Tibial artery (tissue), 4 donors: ENCODE measurements around the gene SPIRE2.

Experiments used
- DNase-seq, 2 donors: peaks; one replicate each; pipeline ENCODE4 v3.0.0-alpha.2; 2019
- H3K27ac ChIP-seq, 2 donors: fragments of 200-600 bp; sonication (generic) in 1 of 2; 1 replicate in 1 of 2; 2 replicates in 1 of 2; pipeline ENCODE4 v1.5.1; 2018 to 2019; ENCODE audit warnings: mild to moderate bottlenecking in 1 of 2
- H3K27me3 ChIP-seq, 2 donors: fragments of 200-600 bp; sonication (generic) in 1 of 2; one replicate each; pipeline versions ENCODE4 v1.5.1 to v1.6.0; 2016 to 2019
- H3K36me3 ChIP-seq, 3 donors: fragments of 200-600 bp; sonication (generic) in 2 of 3; one replicate each; pipeline ENCODE4 v1.5.1; 2016 to 2019; ENCODE audit warnings: mild to moderate bottlenecking in 2 of 3
- H3K4me1 ChIP-seq, 4 donors: fragments of 200-600 bp; sonication (generic) in 2 of 4; 1 replicate in 3 of 4; 2 replicates in 1 of 4; pipeline ENCODE4 v1.5.1; 2016 to 2019
- H3K4me3 ChIP-seq, 2 donors: fragments of 200-600 bp; sonication (generic) in 1 of 2; 1 replicate in 1 of 2; 2 replicates in 1 of 2; pipeline ENCODE4 v1.5.1; 2018 to 2019; ENCODE audit warnings: mild to moderate bottlenecking in 2 of 2
- H3K9me3 ChIP-seq, 3 donors: fragments of 200-600 bp; sonication (generic) in 1 of 3; one replicate each; pipeline ENCODE4 v1.5.1; 2016 to 2019
- intact Hi-C: fragments of 100-400 bp; cut with DNase I; formaldehyde crosslinking; loops from one replicate; pipeline ENCODE4 v1.15.0; 2023; ENCODE audit warnings: low total_unique reads
- TF ChIP-seq, protein P1 (sequence below), 2 experiments: fragments of 200-600 bp in 1 of 2; fragments of 450-650 bp in 1 of 2; IDR thresholded peaks; one replicate each; pipeline ENCODE4 v1.5.1; 2017 to 2019; ENCODE audit warnings: antibody characterized with exemption in 2 of 2, mild to moderate bottlenecking in 1 of 2, moderate library complexity in 1 of 2

The SPIRE2 gene

DNA sequence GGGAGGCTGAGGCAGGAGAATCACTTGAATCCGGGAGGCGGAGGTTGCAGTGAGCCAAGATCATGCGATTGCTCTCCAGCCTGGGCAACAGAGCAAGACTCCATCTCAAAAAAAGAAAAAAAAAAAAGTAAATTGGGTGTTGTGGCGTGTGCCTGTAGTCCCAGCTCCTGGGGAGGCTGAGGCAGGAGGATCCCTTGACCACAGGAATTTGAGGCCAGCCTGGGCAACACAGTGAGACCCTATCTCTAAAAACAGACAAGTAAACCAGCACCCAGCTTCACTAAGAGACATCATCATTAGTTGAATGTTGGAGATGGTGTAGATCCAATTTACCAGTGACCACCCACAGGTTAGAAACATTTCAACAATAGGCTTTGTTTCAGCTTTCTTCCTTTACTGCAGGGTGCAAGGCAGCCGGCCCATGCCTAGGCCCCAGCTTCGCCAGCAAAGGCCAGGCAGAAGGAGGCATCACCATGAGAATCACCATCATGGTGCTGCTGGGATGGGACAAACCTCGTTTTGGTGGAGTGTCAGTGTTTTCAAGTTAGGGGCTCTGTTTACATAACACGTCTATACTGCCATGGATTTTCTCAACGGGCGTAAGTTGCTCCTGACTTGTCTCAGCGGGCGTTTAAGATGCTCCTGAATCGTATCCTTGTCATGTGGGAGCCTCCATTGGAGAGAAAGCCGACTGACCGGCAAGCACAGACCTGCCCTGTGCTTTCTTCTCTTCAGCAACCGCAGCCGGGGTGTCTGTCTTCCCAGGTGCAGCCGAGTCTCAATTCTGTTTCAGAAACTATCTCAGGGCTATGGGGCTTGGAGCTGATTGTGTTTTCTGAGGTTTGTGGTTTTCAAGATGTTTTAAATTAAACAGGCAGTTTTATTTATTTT is 52.4 kb downstream of the SPIRE2 start:
- no peaks in the 10 kb centered on the region for H3K27me3 ChIP-seq
- H3K4me1 ChIP-seq = peaks cover 0 to 4% (median 2%) of the 10 kb centered on the region in 4 donors
- no peaks in the 10 kb centered on the region for H3K9me3 ChIP-seq
- TF ChIP-seq, protein P1, sequence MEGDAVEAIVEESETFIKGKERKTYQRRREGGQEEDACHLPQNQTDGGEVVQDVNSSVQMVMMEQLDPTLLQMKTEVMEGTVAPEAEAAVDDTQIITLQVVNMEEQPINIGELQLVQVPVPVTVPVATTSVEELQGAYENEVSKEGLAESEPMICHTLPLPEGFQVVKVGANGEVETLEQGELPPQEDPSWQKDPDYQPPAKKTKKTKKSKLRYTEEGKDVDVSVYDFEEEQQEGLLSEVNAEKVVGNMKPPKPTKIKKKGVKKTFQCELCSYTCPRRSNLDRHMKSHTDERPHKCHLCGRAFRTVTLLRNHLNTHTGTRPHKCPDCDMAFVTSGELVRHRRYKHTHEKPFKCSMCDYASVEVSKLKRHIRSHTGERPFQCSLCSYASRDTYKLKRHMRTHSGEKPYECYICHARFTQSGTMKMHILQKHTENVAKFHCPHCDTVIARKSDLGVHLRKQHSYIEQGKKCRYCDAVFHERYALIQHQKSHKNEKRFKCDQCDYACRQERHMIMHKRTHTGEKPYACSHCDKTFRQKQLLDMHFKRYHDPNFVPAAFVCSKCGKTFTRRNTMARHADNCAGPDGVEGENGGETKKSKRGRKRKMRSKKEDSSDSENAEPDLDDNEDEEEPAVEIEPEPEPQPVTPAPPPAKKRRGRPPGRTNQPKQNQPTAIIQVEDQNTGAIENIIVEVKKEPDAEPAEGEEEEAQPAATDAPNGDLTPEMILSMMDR (IDR thresholded peaks at IDR 0.05) = no peak
- peaks cover 30 to 75% (median 64%) of the 10 kb centered on the region in 3 donors for H3K36me3 ChIP-seq
- no peak overlapping the region for H3K27ac ChIP-seq
- H3K4me3 ChIP-seq = no peak overlapping the region
- no peak for DNase-seq
- intact Hi-C loops = no loop called here

DNA sequence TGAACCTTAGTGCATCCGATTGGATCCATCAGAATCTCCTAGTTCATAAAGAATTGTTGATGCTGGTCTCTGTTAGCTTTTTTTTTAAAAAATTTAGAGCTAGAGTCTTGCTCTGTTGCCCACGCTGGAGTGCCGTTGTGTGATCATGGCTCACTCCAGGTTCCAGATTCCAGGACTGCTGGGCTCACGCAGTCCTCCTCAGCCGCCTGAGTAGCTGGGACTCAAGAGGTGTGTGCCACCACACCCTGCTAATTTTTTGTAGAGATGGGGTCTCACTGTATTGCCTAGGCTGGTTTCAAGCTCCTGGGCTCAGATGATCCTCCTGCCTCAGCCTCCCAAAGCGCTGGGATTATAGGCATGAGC is 53.1 kb downstream of the SPIRE2 start:
- intact Hi-C loops = no loop called here
- no peaks in the 10 kb centered on the region for H3K4me1 ChIP-seq
- H3K36me3 ChIP-seq = peaks cover 36 to 81% (median 70%) of the 10 kb centered on the region in 3 donors
- no peaks in the 10 kb centered on the region for H3K27me3 ChIP-seq
- H3K4me3 ChIP-seq = no peak overlapping the region
- TF ChIP-seq, protein P1 (IDR thresholded peaks at IDR 0.05) = no peak
- no peaks in the 10 kb centered on the region for H3K9me3 ChIP-seq
- no peak for DNase-seq
- H3K27ac ChIP-seq = no peak overlapping the region

DNA sequence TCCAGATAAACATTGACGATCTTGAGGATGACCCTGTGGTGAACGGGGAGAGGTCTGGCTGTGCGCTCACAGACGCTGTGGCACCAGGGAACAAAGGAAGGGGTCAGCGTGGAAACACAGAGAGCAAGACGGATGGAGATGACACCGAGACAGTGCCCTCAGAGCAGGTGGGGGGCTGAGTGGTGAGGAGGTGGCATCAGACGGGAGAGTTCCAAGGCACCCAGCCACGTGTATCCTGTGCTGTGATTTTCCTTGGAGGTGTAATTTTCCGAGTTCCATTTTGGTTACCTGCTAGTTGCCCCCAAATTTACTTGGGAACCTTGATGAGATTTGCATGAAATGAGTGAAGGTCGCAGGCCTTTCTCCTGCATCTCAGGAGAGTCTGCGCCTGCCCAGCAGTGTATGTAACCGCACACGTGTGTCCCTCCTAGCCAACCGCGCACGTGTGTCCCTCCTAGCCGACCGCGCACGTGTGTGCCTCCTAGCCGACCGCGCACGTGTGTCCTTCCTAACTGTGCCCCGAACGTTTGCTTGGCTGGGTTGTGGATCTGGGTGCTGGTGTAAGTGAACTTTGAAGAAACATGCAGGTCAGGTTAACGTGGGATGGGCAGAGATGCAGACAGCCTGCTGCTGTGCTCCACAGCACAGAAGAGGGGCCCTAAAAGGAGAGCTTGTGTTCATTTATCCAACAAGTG is 55.2 kb downstream of the SPIRE2 start:
- intact Hi-C loops = no loop called here
- no peak for DNase-seq
- TF ChIP-seq, protein P1 (IDR thresholded peaks at IDR 0.05) = no peak
- Histone ChIP-seq H3K9me3 (no peaks in the 10 kb centered on the region), H3K36me3 (peaks cover 57 to 96% (median 89%) of the 10 kb centered on the region in 3 donors), H3K27me3 (no peaks in the 10 kb centered on the region), H3K4me3 (no peak overlapping the region), H3K27ac (no peak overlapping the region), H3K4me1 (no peaks in the 10 kb centered on the region)

DNA sequence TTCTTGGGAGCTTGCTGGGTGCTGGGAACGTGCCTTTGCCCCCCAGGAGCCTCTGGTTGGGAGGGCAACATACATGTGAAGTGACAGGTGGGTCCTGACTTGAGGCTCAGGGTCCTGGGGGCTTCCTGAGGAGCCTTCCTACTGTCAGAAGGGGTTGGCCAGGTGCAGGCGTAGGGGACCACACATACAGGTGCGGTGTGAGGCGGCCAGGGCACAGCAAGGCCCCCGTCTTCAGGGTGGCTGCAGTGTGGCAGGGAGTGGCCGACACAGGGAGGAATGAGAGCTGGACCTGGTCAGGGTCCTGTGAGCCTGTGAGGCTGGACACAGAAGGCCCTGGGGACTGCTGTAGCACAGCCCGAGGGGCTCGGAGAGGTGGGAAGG is 55.8 kb downstream of the SPIRE2 start:
- Histone ChIP-seq H3K36me3 (peaks cover 56 to 96% (median 87%) of the 10 kb centered on the region in 3 donors), H3K9me3 (no peaks in the 10 kb centered on the region), H3K27me3 (no peaks in the 10 kb centered on the region), H3K4me3 (no peak overlapping the region), H3K27ac (no peak overlapping the region), H3K4me1 (no peaks in the 10 kb centered on the region)
- TF ChIP-seq, protein P1 (IDR thresholded peaks at IDR 0.05) = no peak
- intact Hi-C loops = no loop called here
- DNase-seq = no peak

DNA sequence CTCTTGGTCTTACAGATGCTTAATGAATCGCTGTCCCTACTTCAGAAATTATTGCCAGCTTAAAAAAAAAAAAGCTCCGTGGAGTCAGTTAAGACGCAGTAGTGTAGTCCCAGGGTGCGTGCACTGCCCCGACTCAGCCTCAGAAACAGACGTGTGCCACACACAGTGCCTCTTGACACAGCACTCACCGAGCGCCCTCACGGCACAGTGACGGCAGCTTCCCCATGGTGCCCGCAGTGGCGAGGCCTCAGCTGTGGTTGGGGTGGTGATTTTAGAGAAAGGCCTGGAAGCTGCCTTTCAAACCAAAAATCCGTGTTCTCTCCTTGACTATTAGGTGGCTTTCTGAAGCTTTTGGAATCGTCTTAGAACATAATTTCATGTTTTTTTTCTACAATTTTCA is 59.0 kb downstream of the SPIRE2 start:
- Histone ChIP-seq H3K27ac (no peak overlapping the region), H3K4me1 (no peaks in the 10 kb centered on the region), H3K36me3 (peaks cover 80 to 99% (median 91%) of the 10 kb centered on the region in 3 donors), H3K27me3 (no peaks in the 10 kb centered on the region), H3K9me3 (no peaks in the 10 kb centered on the region), H3K4me3 (no peak overlapping the region)
- intact Hi-C loops = no loop called here
- TF ChIP-seq, protein P1 (IDR thresholded peaks at IDR 0.05) = no peak
- DNase-seq = no peak
